Ovary (tissue), 9 donors: ENCODE measurements around the gene SRRM2. TPM values are rescaled to one million over a fixed set of nuclear protein-coding genes. Genes with fewer than 3 reads are reported as not detected.

Experiments used
- DNase-seq, 5 donors: peaks; one replicate each; pipeline ENCODE4 v3.0.0-alpha.2; 2019 to 2020
- H3K27ac ChIP-seq, 2 donors: fragments of 200-600 bp; one replicate each; pipeline versions ENCODE4 v1.5.1 to v1.8.0; 2019 to 2022
- H3K27me3 ChIP-seq: fragments of 200-600 bp; one replicate; pipeline ENCODE4 v1.8.0; 2022
- H3K36me3 ChIP-seq: fragments of 200-600 bp; sonication (generic); one replicate; pipeline ENCODE4 v1.5.1; 2019
- H3K4me1 ChIP-seq: one replicate; pipeline ENCODE4 v1.8.1; 2013; ENCODE audit warnings: mild to moderate bottlenecking, moderate library complexity; ENCODE audit not compliant: insufficient read depth
- H3K4me3 ChIP-seq: fragments of 200-600 bp; sonication (generic); one replicate; pipeline ENCODE4 v1.5.1; 2017
- H3K9me3 ChIP-seq, 2 donors: fragments of 200-600 bp in 1 of 2; sonication (generic) in 1 of 2; one replicate each; pipeline versions ENCODE4 v1.5.1 to v1.8.1; 2013 to 2019; ENCODE audit warnings: mild to moderate bottlenecking in 1 of 2, moderate library complexity in 1 of 2
- CTCF ChIP-seq, 3 donors: fragments of 450-650 bp in 2 of 3; fragments of 200-600 bp in 1 of 3; IDR thresholded peaks; one replicate each; pipeline versions ENCODE4 v1.5.1 to v1.8.0; 2016 to 2022; ENCODE audit warnings: antibody characterized with exemption in 3 of 3, mild to moderate bottlenecking in 1 of 3
- EP300 ChIP-seq: sonication (generic); formaldehyde crosslinking; IDR thresholded peaks from one replicate; pipeline ENCODE4 v1.6.1; 2017; ENCODE audit warnings: antibody characterized with exemption
- POLR2A ChIP-seq: fragments of 450-650 bp; IDR thresholded peaks from one replicate; pipeline ENCODE4 v1.6.1; 2017; ENCODE audit warnings: antibody characterized with exemption, mild to moderate bottlenecking, moderate library complexity
- WGBS, 3 donors: extraction: QIAGEN DNeasy Blood & Tissue Kit in 1 of 3; methylation state at CpG; one replicate each; pipeline versions ENCODE4 v1.1.5 to v1.1.7; 2013 to 2017; 5-methylcytosine and 5-hydroxymethylcytosine counted together
- intact Hi-C, 4 donors: fragments of 100-400 bp; cut with DNase I; formaldehyde crosslinking; loops; one replicate each; pipeline versions ENCODE4 v1.11.0 to v1.15.1; 2022 to 2023
- polyA plus RNA-seq, 2 donors: library from polyadenylated mRNA; stranded (reverse); fragments of 200-250 nt in 1 of 2; fragments of 350-450 nt in 1 of 2; fragmentation: Illumina TruSeq in 1 of 2; extraction: RNeasy Lipid Tissue Mini Kit (QIAGEN cat#74804) in 1 of 2; gene quantifications; one replicate each; pipeline ENCODE4 v1.2.3, GENCODE V29; 2013 to 2014
- total RNA-seq, 7 donors: library from RNA; depleted of rRNA in 2 of 7; stranded (reverse); fragments of >200 nt in 2 of 7; fragmentation: NEBNext Ultra II Directional in 3 of 7; extraction: Animal tissue kit (Norgen Biotek cat#: 25700) in 3 of 7; gene quantifications; one replicate each; pipeline versions ENCODE4 v1.1.0 to v1.2.4, GENCODE V29; 2016 to 2023
- donor health status: DM: no; HTN: no; CAD: no; lungs with moderate emphysema.
- donor health status: DM: no; HTN: no; CAD: no.
- donor health status: Bipolar disorder and iron deficiency.
- donor health status: DM: yes; HTN: yes; CAD: no.
- donor health status: DM: no; HTN: no; CAD: no.
- donor health status: DM: yes; HTN: yes; CAD: no.

SRRM2 gene
- total and polyA plus RNA-seq, 9 donors: 300 to 736 (median 524) TPM

DNA sequence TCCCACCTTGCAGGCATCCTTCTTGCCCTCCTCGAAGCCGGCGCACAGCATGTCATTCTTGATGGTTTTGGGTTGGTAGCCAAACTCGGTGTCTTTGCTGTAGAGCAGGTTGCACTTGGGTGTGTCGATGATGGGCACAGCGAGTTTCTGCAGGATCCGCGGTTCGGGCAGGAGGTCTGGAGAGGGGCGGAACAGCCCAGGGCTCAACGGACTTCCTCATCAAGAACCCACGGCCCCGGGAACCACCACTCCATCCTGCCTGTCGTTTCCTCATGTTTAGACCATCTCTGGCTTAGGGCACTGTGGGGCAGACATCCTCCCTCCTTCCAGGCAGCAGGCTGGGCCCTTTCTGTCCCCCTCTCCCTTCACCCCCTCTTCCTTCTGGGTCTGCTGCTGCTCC is 38.9 kb upstream of the SRRM2 start:
- intact Hi-C loops: loop anchor here in 1 of 4 donors (10.0 kb wide), 1 partner anchor 59 kb away; no protein-coding TSS in a partner anchor
- Histone ChIP-seq H3K27ac (no peak overlapping the region), H3K4me3 (no peak overlapping the region), H3K9me3 (no peaks in the 10 kb centered on the region), H3K36me3 (no peaks in the 10 kb centered on the region), H3K27me3 (no peaks in the 10 kb centered on the region), H3K4me1 (peaks cover 1% of the 10 kb centered on the region)
- no peak for DNase-seq
- WGBS, 3 donors: 79 to 86% (median 81%) methylated on average over 14 of the region's 14 CpGs
- TF ChIP-seq POLR2A: no peak
- no peak for TF ChIP-seq EP300
- TF ChIP-seq CTCF (IDR thresholded peaks at IDR 0.05): no peak

DNA sequence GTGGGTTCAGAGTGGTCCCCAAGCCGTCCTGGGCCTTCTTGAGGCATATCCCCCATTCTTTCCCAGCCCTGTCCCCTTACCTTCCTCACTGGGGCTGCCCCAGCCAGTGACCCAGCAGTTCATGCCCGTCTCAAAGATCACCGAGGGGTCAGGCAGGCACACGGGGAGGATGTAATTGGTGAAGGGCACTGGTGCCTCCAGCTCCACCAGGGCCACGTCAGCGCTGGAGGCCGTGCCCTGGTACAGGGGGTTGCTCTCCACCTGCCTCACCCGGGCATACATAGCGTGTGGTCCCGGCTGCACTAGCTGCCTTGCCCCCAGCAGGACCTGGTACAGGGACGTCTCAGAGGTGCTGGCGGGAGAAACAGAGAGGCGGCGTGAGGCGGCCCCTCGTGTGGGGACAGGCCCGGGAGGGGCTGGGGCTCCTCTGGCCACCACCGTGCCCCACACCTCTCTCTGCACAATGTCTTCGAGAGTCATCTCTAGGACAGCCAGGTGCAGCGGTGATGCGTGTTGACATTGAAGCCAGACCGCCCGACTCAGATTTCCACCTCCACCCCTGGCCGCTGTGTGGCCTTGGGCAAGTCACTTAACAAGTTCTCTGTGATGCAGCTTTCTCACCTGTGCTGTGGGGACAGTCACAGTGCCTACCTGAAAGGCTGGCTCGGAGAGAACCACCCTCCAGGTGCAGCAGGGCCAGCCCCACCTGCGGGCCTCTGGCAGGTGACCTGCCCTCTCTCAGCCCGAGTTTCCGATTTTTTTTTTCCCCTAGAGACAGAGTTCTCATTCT is 38.3 kb upstream of the SRRM2 start:
- WGBS, 3 donors: 76 to 81% (median 78%) methylated on average over 26 to 28 of the region's 28 CpGs
- no peaks in the 10 kb centered on the region for H3K9me3 ChIP-seq
- peaks cover 1% of the 10 kb centered on the region for H3K4me1 ChIP-seq
- no peaks in the 10 kb centered on the region for H3K27me3 ChIP-seq
- no peak overlapping the region for H3K4me3 ChIP-seq
- H3K27ac ChIP-seq: no peak overlapping the region
- no peak for DNase-seq
- intact Hi-C loops: loop anchor here in 1 of 4 donors (10.0 kb wide), 1 partner anchor 59 kb away; no protein-coding TSS in a partner anchor
- no peaks in the 10 kb centered on the region for H3K36me3 ChIP-seq
- TF ChIP-seq CTCF (IDR thresholded peaks at IDR 0.05) (no peak), EP300 (no peak), POLR2A (no peak)

- Histone ChIP-seq H3K4me3 (no peak overlapping the region), H3K27me3 (no peaks in the 10 kb centered on the region), H3K9me3 (no peaks in the 10 kb centered on the region), H3K36me3 (no peaks in the 10 kb centered on the region), H3K4me1 (peaks cover 1% of the 10 kb centered on the region), H3K27ac (no peak overlapping the region)
- intact Hi-C loops: loop anchor here in 1 of 4 donors (10.0 kb wide), 1 partner anchor 60 kb away; no protein-coding TSS in a partner anchor
- WGBS, 3 donors: 13 to 20% (median 18%) methylated on average over 9 of the region's 9 CpGs
- no peak for TF ChIP-seq CTCF (IDR thresholded peaks at IDR 0.05)
- no peak for TF ChIP-seq POLR2A
- TF ChIP-seq EP300: no peak
- no peak for DNase-seq
These were observed 37.4 kb upstream of the SRRM2 start for GRCh38 chr16:2715064-2715463.

- 0 to 5% (median 3%) methylated on average over 8 to 33 of the region's 33 CpGs for WGBS, 3 donors
- Histone ChIP-seq H3K27ac (no peak overlapping the region), H3K36me3 (no peaks in the 10 kb centered on the region), H3K27me3 (no peaks in the 10 kb centered on the region), H3K9me3 (no peaks in the 10 kb centered on the region), H3K4me3 (no peak overlapping the region), H3K4me1 (peaks cover 1% of the 10 kb centered on the region)
- peak in 4 of 5 donors; percentile 44 to 78 (median 69) for DNase-seq
- intact Hi-C loops: loop anchor here in 1 of 4 donors (10.0 kb wide), 1 partner anchor 61 kb away; no protein-coding TSS in a partner anchor
- TF ChIP-seq EP300: no peak
- no peak for TF ChIP-seq CTCF (IDR thresholded peaks at IDR 0.05)
- no peak for TF ChIP-seq POLR2A
These were observed 36.9 kb upstream of the SRRM2 start for GRCh38 chr16:2715519-2715918.
